Cerebellar cortex (tissue), 1 donor: ENCODE data around the gene CDS2.

ENCODE experiments used
- DNase-seq: peaks from one replicate; pipeline ENCODE4 v3.0.0-alpha.2; 2015; ENCODE audit warnings: low spot score

CDS2 gene

DNA sequence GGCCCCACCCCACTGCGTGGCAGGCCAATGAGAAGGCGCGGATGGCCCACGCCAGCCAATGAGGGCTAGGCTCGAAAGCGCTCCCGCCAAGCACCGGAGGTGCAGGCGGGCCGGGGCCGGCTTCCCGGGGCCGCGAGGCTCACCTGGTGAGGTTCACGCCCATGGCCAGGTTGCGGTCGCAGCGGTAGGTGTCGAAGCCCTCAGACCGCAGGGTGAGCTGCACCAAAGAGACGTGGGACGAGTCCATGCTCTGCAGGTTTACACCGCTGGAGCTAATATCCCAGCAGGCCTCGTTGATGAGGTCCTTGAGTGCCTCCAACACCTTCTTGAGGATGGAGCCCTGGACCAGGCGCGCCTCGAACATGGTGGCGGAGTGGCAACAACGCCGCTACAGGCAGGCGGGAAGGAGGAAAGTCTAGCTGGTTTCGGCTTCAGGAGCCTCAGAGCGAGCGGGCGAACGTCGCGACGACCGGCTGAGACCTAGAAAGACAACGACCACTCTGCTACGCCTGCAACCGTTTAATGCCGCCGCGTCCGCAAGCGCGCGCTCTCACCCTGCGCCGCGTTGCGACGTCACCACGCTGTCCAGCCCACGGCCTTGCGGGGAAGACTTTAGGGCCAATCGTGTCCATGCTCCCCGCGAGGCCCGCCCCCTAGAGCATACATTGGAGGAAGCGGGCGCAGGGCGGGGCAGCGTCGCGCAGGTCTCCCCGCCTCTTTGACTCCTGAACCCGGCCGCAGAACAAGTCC is 7.2 kb upstream of the CDS2 start, which contains the start of gene PCNA:
TSS of gene PCNA (minus strand) at position 524 of the 750 bp plus-strand sequence. CDS start at position 364, 160 bp downstream.
- peak; percentile 98 for DNase-seq

DNA sequence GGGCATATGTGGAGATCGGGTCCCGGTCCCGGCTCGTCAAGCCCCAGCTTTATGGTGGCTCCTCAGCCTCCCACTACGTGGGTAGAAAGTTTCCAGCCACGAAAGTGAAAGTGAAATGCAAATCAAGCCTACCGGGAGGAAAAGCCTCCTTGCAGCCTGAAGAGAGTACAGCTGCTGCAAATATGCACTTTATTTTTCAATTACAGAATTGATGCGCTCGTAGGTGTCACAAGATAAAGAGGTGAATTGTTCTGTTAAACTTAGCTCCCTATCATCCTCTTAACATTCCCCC is 6.7 kb upstream of the CDS2 start:
- no peak for DNase-seq

DNA sequence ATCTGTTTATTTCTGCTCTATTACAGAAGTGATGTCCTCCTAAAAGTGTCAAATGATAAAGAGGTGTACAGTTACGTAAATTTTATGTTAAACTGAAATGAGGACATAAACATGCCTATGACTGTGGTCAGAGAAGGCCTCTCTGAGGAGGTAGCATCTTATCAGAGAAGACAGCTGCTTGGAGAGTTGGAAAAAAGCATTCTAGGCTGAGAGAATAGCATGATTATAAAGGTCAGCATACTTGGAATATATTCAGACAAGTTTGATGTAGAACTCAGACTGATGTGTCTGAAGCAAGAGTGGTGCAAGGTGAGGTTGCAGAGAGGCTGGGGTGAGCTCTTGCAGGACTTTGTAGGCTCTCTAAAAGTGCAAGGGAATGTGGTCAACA is 3.9 kb upstream of the CDS2 start:
- no peak for DNase-seq

DNA sequence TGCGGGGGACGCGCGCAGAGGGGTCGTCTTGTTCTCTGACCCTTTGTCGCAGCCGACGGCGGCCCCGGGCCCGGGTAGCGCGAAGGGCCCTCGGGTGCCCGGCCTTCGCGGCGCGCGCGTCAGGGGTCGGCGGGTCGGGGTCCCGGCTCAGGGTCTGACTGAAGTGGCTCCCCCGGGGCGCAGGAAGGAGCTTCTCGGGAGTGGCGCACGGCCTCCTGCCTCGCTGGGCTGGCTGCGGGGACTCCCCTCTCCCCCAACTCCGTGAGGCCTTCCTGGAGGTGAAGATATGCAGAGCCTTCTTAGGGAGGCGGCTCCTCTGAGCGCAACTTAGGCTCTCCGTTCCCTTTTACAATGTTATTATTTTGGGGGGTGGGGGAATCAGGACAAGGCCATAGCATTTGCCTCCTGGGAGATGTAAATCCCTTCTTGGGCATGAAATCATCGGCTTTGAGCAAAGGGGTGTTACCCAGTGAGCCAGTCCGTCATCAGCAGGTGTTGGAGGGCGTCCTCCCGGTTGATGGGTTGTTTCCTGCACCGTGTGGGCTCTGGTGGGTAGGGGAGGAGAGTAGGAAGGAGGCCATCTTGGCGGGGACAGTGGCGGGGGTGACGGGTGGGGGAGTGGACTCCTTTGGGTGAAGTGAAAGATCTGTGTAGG is 523 bp downstream of the CDS2 start:
- DNase-seq, result peak; percentile 47

DNA sequence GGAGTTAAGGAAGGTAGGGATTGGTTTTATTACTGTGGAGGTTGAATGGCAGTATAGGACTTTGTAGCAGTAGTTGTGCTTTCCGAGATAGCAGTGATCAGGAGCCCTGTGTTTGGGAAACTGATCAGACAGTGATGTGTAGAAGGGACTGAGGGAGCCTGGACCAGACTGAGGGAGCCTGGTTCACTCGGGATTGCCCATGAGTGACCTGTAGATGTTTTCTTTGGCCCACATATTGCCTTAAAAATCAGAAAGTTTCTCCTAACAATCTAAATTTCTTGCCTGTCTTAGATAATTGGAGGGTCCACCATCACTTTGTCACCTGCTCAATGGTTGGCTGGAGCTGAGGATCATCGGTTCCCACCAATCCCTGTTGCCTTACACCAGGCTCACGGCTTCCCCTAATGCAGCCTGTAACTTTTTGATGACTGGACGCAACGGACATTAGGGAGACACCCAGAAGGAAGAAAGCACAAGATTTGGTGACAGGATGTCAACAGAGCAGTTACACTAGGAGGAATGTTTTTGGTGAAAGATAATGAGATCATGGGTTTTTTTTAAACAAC is 1.1 kb downstream of the CDS2 start:
- no peak for DNase-seq

DNA sequence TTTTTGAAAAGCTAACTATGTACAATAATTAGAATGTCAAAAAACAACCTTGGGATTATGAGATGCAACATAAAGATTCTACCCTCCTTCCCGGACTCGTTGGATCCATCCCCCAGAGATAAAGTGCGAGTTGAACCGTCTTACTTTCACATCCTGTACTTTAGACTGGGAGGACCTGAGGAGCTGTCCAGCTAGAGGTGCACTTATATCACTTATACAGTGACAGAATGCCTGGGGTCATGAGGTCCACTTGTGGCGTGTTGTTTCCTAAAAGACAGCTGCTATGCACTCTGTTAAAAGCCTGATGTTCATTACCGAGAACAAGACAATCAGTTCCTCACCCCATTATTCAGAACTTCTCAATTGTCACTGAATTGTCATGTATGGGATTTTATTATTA is 2.1 kb downstream of the CDS2 start:
- no peak for DNase-seq

DNA sequence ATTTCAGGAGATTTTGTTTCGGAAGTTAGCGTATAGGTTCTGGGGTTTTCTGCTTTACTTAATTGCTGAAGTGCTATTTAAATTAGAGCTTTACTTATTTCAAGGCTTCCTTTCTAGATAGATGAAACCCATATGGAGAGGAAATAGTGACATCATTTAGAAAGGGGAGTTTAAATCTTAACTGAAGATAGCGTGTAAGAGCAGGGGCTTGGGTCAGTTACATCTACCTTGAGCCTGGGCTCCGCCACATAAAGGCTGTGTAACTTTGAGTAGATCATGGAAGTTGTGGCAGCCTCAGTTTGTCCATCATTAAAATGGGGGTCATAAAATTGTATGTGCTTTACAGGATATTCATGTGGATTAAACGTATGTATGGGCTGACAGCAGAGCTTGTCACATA is 4.7 kb downstream of the CDS2 start:
- DNase-seq, result no peak

DNA sequence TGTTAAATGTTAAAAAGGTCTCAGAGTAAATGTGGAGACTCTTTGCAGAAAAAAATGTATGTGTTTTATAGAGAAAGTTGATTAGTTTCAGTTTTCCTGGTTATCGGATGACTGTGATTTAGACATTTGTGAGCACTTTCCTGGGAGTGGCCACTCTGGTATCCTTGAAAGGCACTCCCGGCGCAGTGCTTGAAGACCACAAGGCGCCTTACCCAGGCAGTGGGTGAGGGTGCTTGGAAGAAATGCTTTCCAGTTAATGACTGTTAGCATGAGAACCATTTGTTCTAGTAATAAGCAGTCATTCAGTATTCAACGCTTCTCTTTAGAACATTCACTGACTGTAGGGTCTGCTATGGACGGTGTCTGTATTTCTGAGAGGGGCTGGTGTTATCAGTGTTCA is 7.2 kb downstream of the CDS2 start:
- no peak for DNase-seq

DNA sequence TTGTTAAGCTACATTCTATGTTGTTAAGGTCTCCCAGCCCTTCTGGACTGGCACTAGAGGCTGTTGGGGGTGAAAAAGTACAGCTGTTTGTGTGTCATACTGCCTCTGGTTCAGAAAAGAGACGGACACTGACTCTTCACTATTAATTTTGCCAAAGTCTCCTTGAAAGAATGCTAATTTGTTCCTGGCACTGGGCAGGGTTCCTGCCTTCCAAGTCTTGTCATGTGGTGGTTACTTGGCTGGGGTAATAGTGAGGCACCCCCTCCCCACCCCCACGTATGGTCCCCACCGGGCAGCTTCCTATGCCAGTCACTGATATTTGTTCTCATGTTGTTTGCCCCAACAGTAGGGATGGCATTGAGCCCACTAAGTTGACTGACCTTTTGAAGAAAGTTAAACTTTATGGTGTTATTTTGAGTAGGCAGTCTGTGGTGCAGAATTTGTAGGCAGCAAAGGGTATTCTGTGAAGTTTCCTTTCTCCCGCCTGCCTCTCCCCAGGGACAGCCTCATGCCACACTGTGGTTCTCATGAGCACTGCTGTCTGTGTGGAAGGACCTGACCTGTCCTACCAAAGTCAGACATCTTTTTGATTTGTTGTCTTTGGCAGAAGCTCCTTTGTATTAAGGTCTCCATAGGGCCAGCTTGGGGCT is 8.7 kb downstream of the CDS2 start:
- DNase-seq, result no peak

DNA sequence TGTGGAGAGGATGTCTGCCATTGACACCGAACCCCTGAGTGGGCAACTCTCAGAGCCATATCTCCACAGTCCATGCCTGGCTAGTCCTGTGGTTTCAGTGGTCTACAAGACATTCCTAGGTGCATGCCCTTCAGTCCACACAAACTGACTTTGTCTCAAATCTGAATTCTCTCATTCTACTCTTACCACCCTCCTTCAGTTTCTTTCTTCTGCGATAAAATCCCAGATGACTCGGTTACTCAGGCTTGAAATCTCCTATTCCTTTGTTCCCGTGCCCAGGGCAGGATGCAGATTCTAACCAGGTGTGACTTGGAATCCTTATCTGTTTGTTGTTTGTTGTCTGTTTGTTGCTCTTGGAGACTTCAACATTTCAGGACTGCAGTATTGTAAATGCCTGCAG is 9.3 kb downstream of the CDS2 start:
- DNase-seq, result no peak

DNA sequence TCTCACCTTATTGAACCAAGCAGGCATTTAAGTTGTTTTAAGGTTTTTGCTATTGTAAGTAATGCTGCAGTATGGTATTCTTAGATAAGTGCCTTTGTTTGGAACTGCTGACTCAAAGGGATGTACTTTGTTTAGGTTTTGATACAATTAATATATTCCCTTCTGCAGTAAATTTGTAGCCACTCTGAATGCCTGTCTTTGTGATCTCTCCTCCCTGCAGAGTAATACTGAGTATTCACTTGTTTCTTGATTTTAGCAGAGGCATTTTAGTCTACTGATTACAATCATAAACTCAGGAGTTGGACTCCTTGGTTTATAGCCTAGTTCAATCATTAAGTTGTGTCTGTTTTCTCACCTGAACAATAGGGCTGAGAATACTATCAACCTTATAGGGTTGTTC is 13.4 kb downstream of the CDS2 start:
- DNase-seq, result no peak

DNA sequence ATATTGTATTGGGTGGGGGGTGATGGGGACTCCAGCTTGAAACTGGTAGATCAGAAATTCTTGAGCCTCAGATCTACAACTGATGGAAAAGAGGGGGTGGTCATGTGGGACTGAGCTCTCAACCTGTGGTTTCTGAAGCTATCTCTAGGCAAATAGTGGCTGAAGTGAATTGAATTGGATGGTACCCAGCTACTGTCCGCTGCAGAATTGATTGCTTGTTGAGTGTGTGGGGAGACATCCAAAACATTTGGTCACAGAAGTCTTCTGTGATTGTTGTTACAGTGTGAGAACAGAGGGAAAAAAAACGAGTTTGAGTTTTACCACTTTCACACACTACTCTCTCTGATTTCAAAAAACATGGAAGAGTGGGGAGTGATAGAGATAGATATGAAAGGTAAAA is 14.8 kb downstream of the CDS2 start:
- no peak for DNase-seq

DNA sequence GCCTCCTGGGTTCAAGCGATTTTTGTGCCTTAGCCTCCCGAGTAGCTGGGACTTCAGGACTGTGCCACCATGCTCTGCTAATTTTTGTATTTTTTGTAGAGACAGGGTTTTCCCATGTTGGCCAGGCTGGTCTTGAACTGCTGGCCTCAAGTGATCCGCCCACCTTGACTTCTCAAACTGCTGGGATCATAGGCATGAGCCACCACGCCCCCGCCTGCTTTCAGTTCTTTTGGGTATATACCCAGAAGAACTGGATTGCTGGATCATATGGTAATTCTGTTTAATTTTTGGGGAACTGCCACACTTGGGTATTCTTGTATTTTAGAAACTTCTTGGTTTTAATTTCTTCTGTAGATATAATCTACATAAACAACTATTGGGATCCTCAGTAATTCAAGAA is 17.0 kb downstream of the CDS2 start:
- no peak for DNase-seq

DNA sequence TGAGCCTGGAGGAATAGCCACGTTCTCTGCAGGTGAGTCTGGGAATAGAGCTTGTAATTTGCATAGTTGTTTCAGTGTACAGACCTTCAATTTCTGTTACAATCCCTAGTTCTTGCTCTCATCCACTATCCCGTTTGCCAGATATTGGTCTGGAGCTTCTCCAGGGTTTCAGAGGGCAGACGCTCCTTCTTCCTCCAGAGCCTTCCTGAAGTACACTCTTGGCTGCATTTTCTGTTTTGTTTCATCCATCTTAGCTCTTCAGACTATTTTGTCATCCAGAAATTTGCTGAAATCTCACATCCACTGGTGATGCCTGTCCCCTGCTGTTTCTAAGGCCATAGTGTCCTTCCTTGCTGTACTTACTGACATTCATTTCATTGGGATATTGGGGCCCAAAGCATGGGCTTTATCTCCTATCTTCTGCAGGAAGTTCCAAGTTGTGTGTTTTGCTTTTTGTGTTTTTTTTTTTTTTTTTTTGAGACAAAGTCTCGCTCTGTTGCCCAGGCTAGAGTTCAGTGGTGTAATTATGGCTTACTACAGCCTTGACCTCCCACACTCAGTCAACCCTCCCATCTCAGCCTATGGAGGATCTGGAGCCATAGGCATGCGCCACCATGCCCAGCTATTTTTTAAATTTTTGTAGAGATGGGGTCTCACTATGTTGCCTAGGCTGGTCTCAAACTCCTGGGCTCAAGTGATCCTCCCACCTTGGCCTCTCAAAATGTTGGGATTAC is 18.7 kb downstream of the CDS2 start:
- DNase-seq, result peak; percentile 48

DNA sequence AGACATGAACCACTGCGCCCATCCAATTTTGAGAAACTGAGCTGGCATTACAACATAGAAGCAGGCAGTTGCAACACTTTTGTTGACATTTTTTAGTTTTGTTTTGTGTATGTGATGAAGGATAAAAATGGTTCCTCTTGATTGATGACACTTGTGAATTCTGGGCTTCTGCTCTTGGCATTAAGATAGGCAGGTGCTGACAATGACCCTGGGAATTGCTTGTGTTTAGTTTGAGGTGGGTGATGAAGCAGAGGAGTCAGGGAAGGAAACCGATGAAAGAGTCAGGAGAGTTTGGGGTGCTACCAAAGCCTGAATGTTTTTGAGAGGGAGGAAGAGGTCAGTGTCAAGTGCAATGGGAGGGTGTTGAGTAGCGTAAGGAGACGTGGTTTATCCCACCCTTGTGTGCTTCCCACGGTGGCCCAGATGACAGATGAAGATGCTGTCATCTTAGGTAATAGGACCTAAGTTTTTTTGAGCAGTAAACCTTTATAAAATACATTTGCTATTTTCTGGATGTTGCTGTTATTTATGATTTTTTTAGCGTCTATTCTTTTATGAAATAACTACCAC is 19.4 kb downstream of the CDS2 start:
- no peak for DNase-seq

DNA sequence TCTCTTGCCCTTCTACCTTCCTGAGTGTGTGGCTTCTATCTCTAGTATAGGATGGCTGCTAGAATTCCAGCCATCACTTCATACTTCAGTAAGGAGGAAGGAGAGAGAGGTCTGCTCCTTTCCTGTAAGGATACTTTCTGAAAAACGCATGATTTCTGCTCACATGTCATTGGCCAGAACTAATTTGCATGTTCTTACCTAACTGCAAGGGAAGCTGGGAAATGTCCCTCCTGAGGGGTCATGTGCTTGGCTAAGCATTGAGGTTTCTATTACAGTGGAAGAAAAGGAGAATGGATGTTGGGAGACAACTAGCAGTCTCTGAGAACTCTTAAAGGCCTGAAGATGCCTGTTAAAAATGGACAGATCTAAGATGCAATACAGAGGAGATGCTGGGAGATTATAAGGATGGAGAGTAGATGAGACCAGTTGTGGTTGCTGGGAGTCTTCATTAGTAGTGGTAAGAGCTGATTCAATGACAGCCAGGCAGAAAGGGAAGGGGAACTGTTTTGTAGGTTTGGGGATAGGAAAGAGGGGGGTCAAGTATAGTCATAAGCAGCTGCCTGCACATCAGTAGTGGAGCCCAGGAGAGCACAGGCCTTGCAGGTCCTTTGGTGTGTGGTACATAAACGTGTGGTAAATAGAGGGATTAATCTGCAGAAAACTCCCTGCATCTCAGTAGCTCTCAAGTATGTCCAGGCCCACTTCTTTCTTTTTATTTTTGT is 20.2 kb downstream of the CDS2 start:
- DNase-seq, result no peak

DNA sequence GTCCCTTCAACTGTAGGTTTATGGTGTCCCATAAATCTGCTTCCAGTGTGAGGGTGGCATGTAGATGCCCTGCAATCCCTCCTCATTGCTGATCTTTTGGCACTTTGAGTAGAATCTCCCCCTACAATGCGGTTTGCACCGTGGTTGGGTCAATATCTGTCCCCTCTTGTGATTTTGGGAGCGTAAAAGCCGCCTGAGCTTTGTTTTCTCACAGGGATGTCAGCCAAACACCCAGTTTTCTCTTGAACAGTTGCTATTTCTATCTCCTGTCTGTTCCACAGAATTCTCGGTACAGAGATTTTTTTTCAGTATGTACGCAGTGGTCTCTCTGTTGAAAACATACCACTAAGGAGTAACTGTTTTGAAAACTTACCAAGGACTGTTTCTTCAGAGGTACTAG is 21.8 kb downstream of the CDS2 start:
- peak; percentile 53 for DNase-seq

DNA sequence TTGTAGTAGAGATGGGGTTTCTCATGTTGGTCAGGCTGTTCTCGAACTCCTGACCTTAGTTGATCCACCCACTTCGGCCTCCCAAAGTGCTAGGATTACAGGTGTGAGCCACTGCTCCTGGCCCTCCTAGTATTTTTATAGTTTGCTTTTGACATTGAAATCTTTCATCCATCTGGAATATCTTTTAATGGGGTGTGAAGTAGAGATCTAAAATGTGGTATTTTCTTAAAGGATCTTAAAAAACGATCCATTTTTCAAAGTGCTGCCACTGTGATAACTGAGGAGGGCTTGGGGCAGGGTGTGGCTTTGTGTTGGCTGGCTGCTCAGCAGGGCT is 23.1 kb downstream of the CDS2 start:
- no peak for DNase-seq

DNA sequence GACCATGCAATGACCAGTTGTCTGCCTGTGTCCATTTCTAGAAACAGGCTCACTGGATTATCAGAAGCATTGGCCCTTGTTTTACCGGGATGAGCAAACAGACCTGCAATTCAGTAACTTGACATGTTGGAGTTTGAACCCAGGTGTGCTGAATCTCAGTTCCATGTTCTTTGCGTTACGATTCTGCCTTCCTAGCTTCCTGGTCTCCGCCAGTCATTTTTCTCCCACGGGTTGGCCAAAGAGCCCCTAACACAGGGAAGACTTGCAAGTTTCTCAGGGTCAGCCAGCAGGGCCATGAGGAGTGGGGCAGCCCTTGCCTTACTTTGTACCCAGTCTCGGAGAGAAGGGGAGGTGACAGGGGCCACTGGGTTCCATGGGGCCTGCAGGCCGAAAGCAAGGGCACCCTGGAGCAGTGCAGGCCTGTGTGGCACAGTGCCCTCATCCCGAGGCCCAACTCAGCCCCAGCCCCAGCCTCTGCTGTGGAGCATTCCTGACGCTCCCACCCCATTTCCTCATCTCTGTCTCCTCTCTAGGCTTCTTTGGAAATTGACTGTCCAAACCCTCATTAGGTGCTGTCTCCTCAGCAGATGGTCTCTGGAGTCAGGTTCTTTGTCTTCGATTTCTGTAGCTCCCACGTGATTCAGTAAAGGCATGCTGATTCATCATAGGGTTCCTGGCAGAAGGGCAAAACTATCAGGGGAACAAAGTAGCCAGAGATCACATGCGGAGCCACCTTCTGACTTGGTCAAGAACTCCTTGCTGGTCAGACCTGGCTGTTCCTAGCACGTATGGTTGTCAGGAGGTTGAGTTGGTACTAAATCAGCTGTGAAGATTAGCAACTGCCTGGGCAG is 23.6 kb downstream of the CDS2 start:
- peak; percentile 27 for DNase-seq

DNA sequence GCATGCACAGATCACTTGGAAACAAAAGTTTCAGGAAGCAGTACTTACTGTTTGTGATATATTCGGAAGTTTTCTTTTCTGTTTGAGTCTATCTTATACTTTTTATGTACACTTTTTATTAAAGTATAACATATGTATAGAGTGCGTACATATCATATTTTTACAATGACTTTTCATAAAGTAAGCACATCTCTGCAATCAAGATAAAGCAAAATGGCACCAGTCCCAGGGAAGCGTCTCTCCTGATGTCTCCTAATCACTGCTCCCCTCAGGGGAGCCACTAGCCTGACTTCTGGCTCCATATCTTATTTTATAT is 26.3 kb downstream of the CDS2 start:
- no peak for DNase-seq
